ENCODE data around the gene CCDC80. TPM values are rescaled to one million over a fixed set of nuclear protein-coding genes. Genes with fewer than 3 reads are reported as not detected.

Gene CCDC80
- total RNA-seq, 2 experiments from 2014 or later, result 0.59 to 0.63 TPM

DNA sequence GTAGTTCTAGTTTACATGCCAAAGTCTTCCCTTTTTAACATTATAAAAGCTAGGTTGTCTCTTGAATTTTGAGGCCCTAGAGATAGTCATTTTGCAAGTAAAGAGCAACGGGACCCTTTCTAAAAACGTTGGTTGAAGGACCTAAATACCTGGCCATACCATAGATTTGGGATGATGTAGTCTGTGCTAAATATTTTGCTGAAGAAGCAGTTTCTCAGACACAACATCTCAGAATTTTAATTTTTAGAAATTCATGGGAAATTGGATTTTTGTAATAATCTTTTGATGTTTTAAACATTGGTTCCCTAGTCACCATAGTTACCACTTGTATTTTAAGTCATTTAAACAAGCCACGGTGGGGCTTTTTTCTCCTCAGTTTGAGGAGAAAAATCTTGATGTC lies 57.8 kb downstream of the CCDC80 start:
- CTCF ChIA-PET (ENCODE audit: unreplicated experiment), result no interaction called here
- Histone ChIP-seq H4K20me1 (ENCODE audit: insufficient read depth, low read length) (no peaks in the 10 kb centered on the region), H3K9me3 (ENCODE audit: low read length) (no peaks in the 10 kb centered on the region), H3K36me3 (ENCODE audit: insufficient read depth, low read length) (peaks cover 81% of the 10 kb centered on the region), H3K27ac (ENCODE audit: low read depth, low read length, poor library complexity, severe bottlenecking) (no peak overlapping the region), H3K4me1 (ENCODE audit: insufficient read depth, low read length, poor library complexity, severe bottlenecking) (peaks cover 18% of the 10 kb centered on the region), H3K79me2 (ENCODE audit: insufficient read depth, low read depth, low read length) (no peaks in the 10 kb centered on the region), H3K4me2 (ENCODE audit: low read length) (no peak overlapping the region), H3K4me3 (ENCODE audit: low read depth, low read length, poor library complexity, severe bottlenecking) (no peak overlapping the region), H3K9me2 (ENCODE audit: insufficient read depth, low read length) (no peaks in the 10 kb centered on the region), H2AFZ (ENCODE audit: low read length) (no peak overlapping the region)
- POLR2A ChIA-PET, result interaction anchor here (2.2 kb wide), 1 partner anchor 14 kb away, joined by 7 read pairs; no protein-coding TSS in a partner anchor
- DNase-seq (ENCODE audit: low spot score), result no peak
- no TSS peak for BruUV-seq (replicated peaks)
- intact Hi-C loops (cut with micrococcal nuclease; ENCODE audit: unreplicated experiment), result no loop called here
- TF ChIP-seq, protein P1, sequence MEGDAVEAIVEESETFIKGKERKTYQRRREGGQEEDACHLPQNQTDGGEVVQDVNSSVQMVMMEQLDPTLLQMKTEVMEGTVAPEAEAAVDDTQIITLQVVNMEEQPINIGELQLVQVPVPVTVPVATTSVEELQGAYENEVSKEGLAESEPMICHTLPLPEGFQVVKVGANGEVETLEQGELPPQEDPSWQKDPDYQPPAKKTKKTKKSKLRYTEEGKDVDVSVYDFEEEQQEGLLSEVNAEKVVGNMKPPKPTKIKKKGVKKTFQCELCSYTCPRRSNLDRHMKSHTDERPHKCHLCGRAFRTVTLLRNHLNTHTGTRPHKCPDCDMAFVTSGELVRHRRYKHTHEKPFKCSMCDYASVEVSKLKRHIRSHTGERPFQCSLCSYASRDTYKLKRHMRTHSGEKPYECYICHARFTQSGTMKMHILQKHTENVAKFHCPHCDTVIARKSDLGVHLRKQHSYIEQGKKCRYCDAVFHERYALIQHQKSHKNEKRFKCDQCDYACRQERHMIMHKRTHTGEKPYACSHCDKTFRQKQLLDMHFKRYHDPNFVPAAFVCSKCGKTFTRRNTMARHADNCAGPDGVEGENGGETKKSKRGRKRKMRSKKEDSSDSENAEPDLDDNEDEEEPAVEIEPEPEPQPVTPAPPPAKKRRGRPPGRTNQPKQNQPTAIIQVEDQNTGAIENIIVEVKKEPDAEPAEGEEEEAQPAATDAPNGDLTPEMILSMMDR (conservative IDR thresholded peaks at IDR 0.05; ENCODE audit: low read length), result no peak
- TF ChIP-seq EZH2phosphoT487 (IDR thresholded peaks at IDR 0.05; ENCODE audit: borderline replicate concordance, low read depth, low read length), result no peak

DNA sequence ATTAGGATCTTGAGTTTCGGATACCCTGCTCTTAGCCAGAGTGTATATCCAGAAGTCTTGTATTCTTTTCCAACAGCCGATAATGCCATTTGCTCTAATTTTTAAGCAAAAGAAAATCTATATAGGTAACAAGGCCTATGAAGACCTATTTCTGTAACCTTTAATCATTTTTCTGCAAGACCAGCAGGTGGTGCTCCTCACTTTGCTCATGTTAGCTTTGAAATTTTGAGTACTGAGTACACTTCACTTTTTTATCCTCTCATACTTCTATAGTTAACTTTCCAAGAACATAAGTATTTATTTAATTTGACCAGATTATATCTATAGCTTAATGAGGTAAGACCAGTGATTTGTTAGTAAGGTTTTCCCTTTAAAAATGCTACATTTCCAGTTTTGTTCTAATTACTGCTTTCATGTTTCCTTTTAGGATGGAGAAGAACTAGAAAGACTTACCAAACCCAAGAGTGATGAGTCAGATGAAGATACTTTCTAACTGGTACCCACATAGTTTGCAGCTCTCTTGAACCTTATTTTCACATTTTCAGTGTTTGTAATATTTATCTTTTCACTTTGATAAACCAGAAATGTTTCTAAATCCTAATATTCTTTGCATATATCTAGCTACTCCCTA lies 58.6 kb downstream of the CCDC80 start:
- peak; percentile 36 for DNase-seq (ENCODE audit: low spot score)
- Histone ChIP-seq H3K4me3 (ENCODE audit: low read depth, low read length, poor library complexity, severe bottlenecking) (no peak overlapping the region), H3K9me3 (ENCODE audit: low read length) (no peaks in the 10 kb centered on the region), H2AFZ (ENCODE audit: low read length) (no peak overlapping the region), H3K79me2 (ENCODE audit: insufficient read depth, low read depth, low read length) (no peaks in the 10 kb centered on the region), H3K27ac (ENCODE audit: low read depth, low read length, poor library complexity, severe bottlenecking) (no peak overlapping the region), H3K4me2 (ENCODE audit: low read length) (no peak overlapping the region), H3K4me1 (ENCODE audit: insufficient read depth, low read length, poor library complexity, severe bottlenecking) (peaks cover 18% of the 10 kb centered on the region), H3K36me3 (ENCODE audit: insufficient read depth, low read length) (peaks cover 79% of the 10 kb centered on the region), H3K9me2 (ENCODE audit: insufficient read depth, low read length) (no peaks in the 10 kb centered on the region), H4K20me1 (ENCODE audit: insufficient read depth, low read length) (no peaks in the 10 kb centered on the region)
- TF ChIP-seq, protein P1 (conservative IDR thresholded peaks at IDR 0.05; ENCODE audit: low read length), result peak; percentile 88
- TF ChIP-seq EZH2phosphoT487 (IDR thresholded peaks at IDR 0.05; ENCODE audit: borderline replicate concordance, low read depth, low read length), result no peak
- BruUV-seq (replicated peaks), result no TSS peak
- ChIA-PET CTCF (ENCODE audit: unreplicated experiment) (no interaction called here), POLR2A (interaction anchor here (0.7 to 2.2 kb wide), 4 partner anchors 11 to 287 kb away, joined by 3 to 7 read pairs (median 4); partner anchors contain the start of genes ATG3 and SLC35A5)
- intact Hi-C loops (cut with micrococcal nuclease; ENCODE audit: unreplicated experiment), result no loop called here

DNA sequence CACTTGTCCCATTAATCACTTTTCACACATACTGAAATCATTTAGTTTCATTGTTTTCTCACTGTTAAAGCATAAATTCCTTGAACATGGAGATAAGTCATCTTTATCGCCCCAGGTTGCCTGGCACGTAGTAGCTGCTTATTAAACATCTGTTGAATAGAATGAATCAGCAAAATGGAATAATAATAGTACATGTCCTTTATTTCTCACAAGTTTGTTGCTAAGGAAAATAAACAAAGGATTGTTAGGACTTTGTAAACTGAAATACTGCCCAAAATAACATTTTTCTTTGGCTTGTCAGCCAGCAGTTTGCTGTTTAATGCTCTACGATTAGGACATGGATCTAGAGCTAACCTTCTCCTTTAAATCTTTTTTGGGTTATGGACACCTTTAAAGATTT lies 61.2 kb downstream of the CCDC80 start:
- Histone ChIP-seq H2AFZ (ENCODE audit: low read length) (no peak overlapping the region), H3K27ac (ENCODE audit: low read depth, low read length, poor library complexity, severe bottlenecking) (no peak overlapping the region), H3K9me2 (ENCODE audit: insufficient read depth, low read length) (no peaks in the 10 kb centered on the region), H3K4me3 (ENCODE audit: low read depth, low read length, poor library complexity, severe bottlenecking) (no peak overlapping the region), H3K79me2 (ENCODE audit: insufficient read depth, low read depth, low read length) (no peaks in the 10 kb centered on the region), H3K4me1 (ENCODE audit: insufficient read depth, low read length, poor library complexity, severe bottlenecking) (peaks cover 9% of the 10 kb centered on the region), H4K20me1 (ENCODE audit: insufficient read depth, low read length) (no peaks in the 10 kb centered on the region), H3K36me3 (ENCODE audit: insufficient read depth, low read length) (peaks cover 72% of the 10 kb centered on the region), H3K4me2 (ENCODE audit: low read length) (no peak overlapping the region), H3K9me3 (ENCODE audit: low read length) (no peaks in the 10 kb centered on the region)
- DNase-seq (ENCODE audit: low spot score), result no peak
- no TSS peak for BruUV-seq (replicated peaks)
- POLR2A ChIA-PET, result interaction anchor here (1.0 to 3.5 kb wide), 2 partner anchors 11 to 28 kb away, joined by 3 to 13 read pairs; no protein-coding TSS in a partner anchor
- CTCF ChIA-PET (ENCODE audit: unreplicated experiment), result no interaction called here
- intact Hi-C loops (cut with micrococcal nuclease; ENCODE audit: unreplicated experiment), result no loop called here
- no peak for TF ChIP-seq EZH2phosphoT487 (IDR thresholded peaks at IDR 0.05; ENCODE audit: borderline replicate concordance, low read depth, low read length)
- TF ChIP-seq, protein P1 (conservative IDR thresholded peaks at IDR 0.05; ENCODE audit: low read length), result no peak

Measured in OCI-LY7 (cell line).